Fibroblast of lung (primary cell): ENCODE measurements around the gene CLTCL1. TPM values are rescaled to one million over a fixed set of nuclear protein-coding genes. Genes with fewer than 3 reads are reported as not detected.
"Not testable (repeated sequence)": the region's sequence is repeated elsewhere in the genome, so short reads cannot be mapped to it uniquely, and the experiment has no call there.

Source experiments
- DNase-seq, 2 donors: peaks; one replicate each; pipeline versions ENCODE4 v3.0.0 to v3.0.0-alpha.2; 2010; ENCODE audit warnings: low read depth in 2 of 2
- H2AFZ ChIP-seq: 2 replicates; pipeline ENCODE4 v1.5.1; 2012; ENCODE audit warnings: low read length, control low read depth, inconsistent platforms
- H3K27ac ChIP-seq: 2 replicates; pipeline ENCODE4 v1.5.1; 2011; ENCODE audit warnings: low read length, control low read depth; ENCODE audit not compliant: insufficient read depth
- H3K27me3 ChIP-seq: 2 replicates; pipeline ENCODE4 v1.5.1; 2011; ENCODE audit warnings: mild to moderate bottlenecking, low read length; ENCODE audit not compliant: control insufficient read depth, insufficient read depth
- H3K36me3 ChIP-seq: 2 replicates; pipeline ENCODE4 v1.5.1; 2011; ENCODE audit warnings: low read length; ENCODE audit not compliant: control insufficient read depth, insufficient read depth
- H3K4me1 ChIP-seq: 2 replicates; pipeline ENCODE4 v1.5.1; 2011; ENCODE audit warnings: low read length; ENCODE audit not compliant: control insufficient read depth, insufficient read depth; ENCODE audit errors: extremely low read depth
- H3K4me2 ChIP-seq: 2 replicates; pipeline ENCODE4 v1.5.1; 2011; ENCODE audit warnings: low read length, control low read depth; ENCODE audit not compliant: insufficient read depth; ENCODE audit errors: extremely low read depth
- H3K4me3 ChIP-seq, 4 experiments: fragments of 200-600 bp in 1 of 4; sonication (generic) in 1 of 4; replicated peaks in 1 of 4; 2 replicates each; pipeline ENCODE4 v1.5.1; 2011 to 2016; ENCODE audit warnings: low read length in 4 of 4, low read depth in 3 of 4, mild to moderate bottlenecking in 3 of 4, control low read depth in 2 of 4, inconsistent platforms in 1 of 4, mixed read lengths in 1 of 4; ENCODE audit not compliant: insufficient read depth in 1 of 4; ENCODE audit errors: control extremely low read depth in 1 of 4
- H3K79me2 ChIP-seq: 2 replicates; pipeline ENCODE4 v1.5.1; 2012; ENCODE audit warnings: mild to moderate bottlenecking, low read length, inconsistent platforms; ENCODE audit not compliant: control insufficient read depth, insufficient read depth
- H3K9ac ChIP-seq: 2 replicates; pipeline ENCODE4 v1.5.1; 2011; ENCODE audit warnings: mild to moderate bottlenecking, low read length, control low read depth; ENCODE audit not compliant: insufficient read depth
- H3K9me3 ChIP-seq: 2 replicates; pipeline ENCODE4 v1.5.1; 2012; ENCODE audit warnings: low read depth, low read length; ENCODE audit not compliant: control insufficient read depth, insufficient read depth
- H4K20me1 ChIP-seq: 2 replicates; pipeline ENCODE4 v1.5.1; 2011; ENCODE audit warnings: low read length; ENCODE audit not compliant: control insufficient read depth, insufficient read depth; ENCODE audit errors: extremely low read depth
- CTCF ChIP-seq, 2 donors: IDR thresholded peaks in 1 of 2; conservative IDR thresholded peaks in 1 of 2; 1 replicate in 1 of 2; 2 replicates in 1 of 2; pipeline ENCODE4 v1.5.1; 2011 to 2012; ENCODE audit warnings: low read length in 2 of 2, control low read depth in 1 of 2, inconsistent platforms in 1 of 2, low read depth in 1 of 2, mild to moderate bottlenecking in 1 of 2
- EZH2 ChIP-seq: IDR thresholded peaks from 2 replicates; pipeline ENCODE4 v1.5.1; 2012; ENCODE audit warnings: low read length, control low read depth, mild to moderate bottlenecking; ENCODE audit errors: missing control alignments
- polyA plus RNA-seq, 2 donors: library from polyadenylated mRNA; depleted of rRNA in 1 of 2; stranded (reverse) in 1 of 2; unstranded in 1 of 2; fragments of >200 nt; gene quantifications; 2 replicates each; pipeline ENCODE4 v1.2.1, GENCODE V29; 2011 to 2012; ENCODE audit warnings: missing spikeins in 1 of 2
- total RNA-seq: library from RNA; depleted of rRNA; stranded (reverse); fragments of >200 nt; gene quantifications from 2 replicates; pipeline ENCODE4 v1.2.1, GENCODE V29; 2014

The CLTCL1 gene
- total and polyA plus RNA-seq, 2 donors (not counting 1 experiment from before 2014, with no cell fraction given): 6.5 to 13.4 TPM

- no peak overlapping the region for H3K4me3 ChIP-seq
- no peaks in the 10 kb centered on the region for H3K4me1 ChIP-seq
- no peak overlapping the region for H3K9ac ChIP-seq
- no peak overlapping the region for H3K27ac ChIP-seq
- H3K36me3 ChIP-seq: no peaks in the 10 kb centered on the region
- H3K9me3 ChIP-seq: no peaks in the 10 kb centered on the region
- H4K20me1 ChIP-seq: no peaks in the 10 kb centered on the region
- H3K27me3 ChIP-seq: no peaks in the 10 kb centered on the region
- H2AFZ ChIP-seq: no peak overlapping the region
- no peaks in the 10 kb centered on the region for H3K79me2 ChIP-seq
- H3K4me2 ChIP-seq: no peak overlapping the region
- no peak for DNase-seq
- no peak for TF ChIP-seq EZH2
- no peak for TF ChIP-seq CTCF (conservative IDR thresholded peaks at IDR 0.05 in 1 of 2, IDR thresholded peaks at IDR 0.05 in 1 of 2; ENCODE audit: low read depth in 1 of 2, low read length in 2 of 2)
Measured at GRCh38 chr22:19204640-19205039, 86.9 kb downstream of the CLTCL1 start.

GRCh38 chr22:19203834-19204233 lies 87.7 kb downstream of the CLTCL1 start:
- Histone ChIP-seq H3K79me2 (no peaks in the 10 kb centered on the region), H3K27me3 (no peaks in the 10 kb centered on the region), H2AFZ (no peak overlapping the region), H3K4me3 (no peak overlapping the region), H3K4me1 (no peaks in the 10 kb centered on the region), H3K4me2 (no peak overlapping the region), H3K9me3 (no peaks in the 10 kb centered on the region), H4K20me1 (no peaks in the 10 kb centered on the region), H3K36me3 (no peaks in the 10 kb centered on the region), H3K27ac (no peak overlapping the region), H3K9ac (no peak overlapping the region)
- DNase-seq: peak in 1 of 2 donors; percentile 8
- TF ChIP-seq CTCF (conservative IDR thresholded peaks at IDR 0.05 in 1 of 2, IDR thresholded peaks at IDR 0.05 in 1 of 2; ENCODE audit: low read depth in 1 of 2, low read length in 2 of 2) (no peak), EZH2 (no peak)

- not testable (repeated sequence) for H4K20me1 ChIP-seq, H3K9me3 ChIP-seq, H3K9ac ChIP-seq, H3K36me3 ChIP-seq, H3K27me3 ChIP-seq, H3K27ac ChIP-seq, H2AFZ ChIP-seq, H3K4me1 ChIP-seq, H3K4me2 ChIP-seq, H3K4me3 ChIP-seq, H3K79me2 ChIP-seq, DNase-seq
Measured at GRCh38 chr22:19202799-19203186, 88.7 kb downstream of the CLTCL1 start.
